Activated naive CD4-positive, alpha-beta T cell treated with anti-CD3 and anti-CD28 coated beads for 36 hours (primary cell): ENCODE measurements around the gene DOCK4. TPM values are rescaled to one million over a fixed set of nuclear protein-coding genes. Genes with fewer than 3 reads are reported as not detected.
A peak's percentile ranks its signal among the peaks of the same experiment; 100 is the strongest.

Source experiments
- CTCF ChIA-PET: fragments of 350-600 bp; sonication (Branson Sonifier 250); formaldehyde crosslinking; loops from one replicate; lab custom pipeline; 2021; ENCODE audit warnings: antibody characterized with exemption; lab: Charles Lee
- DNase-seq: peaks from one replicate; pipeline ENCODE4 v3.0.0-alpha.2; 2020
- H3K27ac Mint-ChIP-seq: one replicate; pipeline ENCODE4 v1.8.0; 2021; ENCODE audit warnings: mild to moderate bottlenecking, mixed read lengths
- H3K27me3 Mint-ChIP-seq: one replicate; pipeline ENCODE4 v1.8.0; 2021; ENCODE audit warnings: low read depth, mixed read lengths
- H3K36me3 Mint-ChIP-seq: one replicate; pipeline ENCODE4 v1.8.0; 2021; ENCODE audit warnings: low read depth, mixed read lengths
- H3K4me1 Mint-ChIP-seq: one replicate; pipeline ENCODE4 v1.8.0; 2021; ENCODE audit warnings: low read depth, mixed read lengths
- H3K4me3 Mint-ChIP-seq: one replicate; pipeline ENCODE4 v1.8.0; 2021; ENCODE audit warnings: mild to moderate bottlenecking, moderate library complexity, mixed read lengths
- H3K9me3 Mint-ChIP-seq: one replicate; pipeline ENCODE4 v1.8.0; 2021; ENCODE audit warnings: mixed read lengths
- intact Hi-C: fragments of 100-400 bp; cut with micrococcal nuclease; formaldehyde crosslinking; loops from one replicate; pipeline ENCODE4 v1.15.1; 2023
- total RNA-seq, 2 experiments: library from RNA; stranded (reverse); gene quantifications; one replicate each; pipeline ENCODE4 v1.2.3, GENCODE V29; 2021

Gene DOCK4
- total RNA-seq, 2 experiments from 2014 or later: 0.43 to 0.62 TPM

DNA sequence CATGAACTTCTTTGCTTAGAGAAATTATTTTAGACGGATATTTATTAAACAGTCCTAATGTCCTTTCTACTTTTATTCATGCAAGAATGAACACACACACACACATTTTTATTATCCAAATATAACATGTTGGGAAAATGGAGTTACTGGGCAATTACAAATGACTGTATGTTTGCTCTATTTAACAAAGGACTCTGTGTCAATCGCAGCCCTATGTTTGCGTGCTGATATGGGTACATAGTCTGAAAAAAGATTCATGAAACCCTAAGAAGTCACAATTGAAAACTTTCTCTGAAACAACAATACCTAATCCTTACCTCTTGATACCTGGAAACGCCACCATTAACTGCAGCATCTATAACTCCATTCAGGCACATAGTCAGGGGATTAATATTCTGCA, 459.2 kb downstream of the DOCK4 start:
- no peaks in the 10 kb centered on the region for H3K9me3 Mint-ChIP-seq
- H3K4me3 Mint-ChIP-seq: no peak overlapping the region
- CTCF ChIA-PET: interaction anchor here (0.6 kb wide), 2 partner anchors 12 to 311 kb away, joined by 4 read pairs; no protein-coding TSS in a partner anchor
- H3K27me3 Mint-ChIP-seq: peaks cover under 1% of the 10 kb centered on the region
- no peaks in the 10 kb centered on the region for H3K36me3 Mint-ChIP-seq
- no peak overlapping the region for H3K27ac Mint-ChIP-seq
- DNase-seq: no peak
- intact Hi-C loops: no loop called here
- no peaks in the 10 kb centered on the region for H3K4me1 Mint-ChIP-seq

DNA sequence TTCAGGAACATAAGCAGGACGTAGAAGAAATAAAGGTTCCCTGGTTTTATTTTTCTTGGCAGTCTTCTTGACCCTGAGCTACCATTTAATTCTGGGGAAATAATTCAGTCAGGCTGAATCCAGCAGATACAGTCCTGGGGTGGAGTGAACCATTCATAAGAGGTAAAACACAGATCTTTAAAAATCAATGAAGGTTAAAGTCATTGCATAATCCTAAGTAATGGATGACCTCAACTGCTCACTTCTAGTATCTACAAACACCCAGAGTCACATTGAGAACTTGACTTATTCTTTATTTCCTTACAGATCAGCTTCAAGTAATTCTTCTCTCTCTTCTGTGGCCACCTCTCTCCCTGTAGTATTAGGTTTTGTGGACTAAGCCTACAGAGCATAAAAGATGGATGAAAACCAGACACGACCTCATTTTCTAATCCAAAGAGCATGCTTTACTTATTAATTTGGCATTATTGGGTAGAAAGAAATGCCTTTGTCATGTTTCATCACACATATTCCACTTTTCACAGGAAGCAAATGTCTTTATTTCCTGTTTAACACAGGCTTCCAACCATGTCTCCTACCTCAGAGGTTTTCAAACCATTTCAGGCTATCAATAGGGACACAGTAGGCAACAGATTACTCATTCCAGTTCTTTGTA, 461.6 kb downstream of the DOCK4 start:
- no peak overlapping the region for H3K4me3 Mint-ChIP-seq
- CTCF ChIA-PET: interaction anchor here (0.9 to 1.2 kb wide), 3 partner anchors 9 to 110 kb away, joined by 3 read pairs; no protein-coding TSS in a partner anchor
- H3K9me3 Mint-ChIP-seq: no peaks in the 10 kb centered on the region
- H3K27me3 Mint-ChIP-seq: peaks cover 2% of the 10 kb centered on the region
- intact Hi-C loops: no loop called here
- no peaks in the 10 kb centered on the region for H3K4me1 Mint-ChIP-seq
- no peak overlapping the region for H3K27ac Mint-ChIP-seq
- H3K36me3 Mint-ChIP-seq: no peaks in the 10 kb centered on the region
- DNase-seq: no peak

- Mint-ChIP-seq H3K27me3 (peaks cover 2% of the 10 kb centered on the region), H3K4me1 (no peaks in the 10 kb centered on the region), H3K27ac (no peak overlapping the region), H3K36me3 (no peaks in the 10 kb centered on the region), H3K9me3 (no peaks in the 10 kb centered on the region), H3K4me3 (no peak overlapping the region)
- CTCF ChIA-PET: interaction anchor here (0.6 to 1.0 kb wide), 5 partner anchors 100 to 1622 kb away, joined by 3 to 5 read pairs (median 5); no protein-coding TSS in a partner anchor
- DNase-seq: no peak
- intact Hi-C loops: no loop called here
These were observed 462.9 kb downstream of the DOCK4 start for GRCh38 chr7:111743244-111743847.

DNA sequence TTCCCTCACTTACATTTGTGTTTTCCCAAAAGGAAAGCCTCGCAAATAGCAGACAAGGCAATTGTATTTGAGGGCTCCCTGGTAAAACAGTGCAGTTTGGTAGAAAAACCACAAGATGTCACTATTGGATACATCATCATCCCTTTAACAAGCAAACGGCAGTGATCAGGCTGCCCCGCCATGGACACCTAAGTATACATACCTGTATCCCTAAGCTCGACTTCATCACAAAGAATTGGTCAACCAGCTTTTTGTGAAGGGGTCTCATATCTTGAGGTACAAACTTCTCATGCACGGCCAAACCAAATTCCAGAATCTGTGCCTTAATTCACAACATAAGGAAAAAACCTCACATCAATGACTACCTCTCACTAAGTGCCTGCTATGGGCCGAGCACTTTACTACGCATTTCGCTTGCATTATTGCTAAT, 464.4 kb downstream of the DOCK4 start:
- CTCF ChIA-PET: interaction anchor here (0.6 to 2.7 kb wide), 15 partner anchors 8 to 1789 kb away, joined by 3 to 18 read pairs (median 4); partner anchors contain the start of gene IMMP2L
- no peak overlapping the region for H3K4me3 Mint-ChIP-seq
- H3K4me1 Mint-ChIP-seq: no peaks in the 10 kb centered on the region
- intact Hi-C loops: loop anchor here (1.0 to 2.0 kb wide), 3 partner anchors 669 to 1679 kb away; no protein-coding TSS in a partner anchor
- peak; percentile 55 for DNase-seq
- H3K27ac Mint-ChIP-seq: no peak overlapping the region
- H3K36me3 Mint-ChIP-seq: no peaks in the 10 kb centered on the region
- H3K27me3 Mint-ChIP-seq: peaks cover 2% of the 10 kb centered on the region
- no peaks in the 10 kb centered on the region for H3K9me3 Mint-ChIP-seq

DNA sequence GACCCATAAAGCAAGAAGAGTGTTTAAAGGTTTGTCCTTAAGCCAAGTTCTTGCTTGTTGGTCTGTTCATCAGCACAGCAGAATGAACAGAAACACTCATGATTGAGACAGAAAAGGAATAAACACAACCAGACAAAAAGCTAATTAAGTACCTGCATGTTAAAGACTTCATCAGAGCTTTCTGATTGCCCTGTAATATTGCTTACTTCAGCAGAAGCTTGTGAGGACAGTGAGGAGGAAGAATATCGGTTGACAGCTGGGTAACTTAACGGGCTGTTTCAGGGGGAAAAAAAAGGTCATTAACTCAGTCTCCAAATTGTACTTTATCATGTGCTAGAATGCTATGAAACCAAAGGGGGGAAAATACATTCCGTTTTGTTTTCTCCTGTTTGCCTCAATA, 465.3 kb downstream of the DOCK4 start:
- intact Hi-C loops: loop anchor here (1.0 to 2.0 kb wide), 2 partner anchors 670 to 755 kb away; no protein-coding TSS in a partner anchor
- H3K27ac Mint-ChIP-seq: no peak overlapping the region
- CTCF ChIA-PET: interaction anchor here (0.6 to 2.7 kb wide), 15 partner anchors 7 to 1788 kb away, joined by 3 to 18 read pairs (median 3); partner anchors contain the start of gene IMMP2L
- H3K4me1 Mint-ChIP-seq: no peaks in the 10 kb centered on the region
- H3K27me3 Mint-ChIP-seq: peaks cover 2% of the 10 kb centered on the region
- H3K4me3 Mint-ChIP-seq: no peak overlapping the region
- no peak for DNase-seq
- no peaks in the 10 kb centered on the region for H3K9me3 Mint-ChIP-seq
- no peaks in the 10 kb centered on the region for H3K36me3 Mint-ChIP-seq

DNA sequence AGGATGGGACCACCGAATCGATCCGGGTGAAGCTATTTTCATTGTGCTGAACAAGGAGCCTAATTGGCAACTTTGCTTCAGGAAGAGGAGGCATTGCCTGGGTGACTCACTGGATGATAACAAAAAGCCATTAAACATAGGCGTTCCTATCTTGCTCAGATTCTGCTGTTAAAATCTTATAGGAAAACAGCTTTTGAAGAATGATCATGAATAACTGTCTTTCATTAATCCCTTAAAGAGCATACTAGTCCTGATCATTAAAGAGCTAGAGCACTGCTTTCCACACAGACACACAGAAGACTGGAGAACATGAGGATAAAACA, 469.7 kb downstream of the DOCK4 start:
- no peak overlapping the region for H3K4me3 Mint-ChIP-seq
- intact Hi-C loops: loop anchor here (5.0 kb wide), 2 partner anchors 94 to 1139 kb away; no protein-coding TSS in a partner anchor

DNA sequence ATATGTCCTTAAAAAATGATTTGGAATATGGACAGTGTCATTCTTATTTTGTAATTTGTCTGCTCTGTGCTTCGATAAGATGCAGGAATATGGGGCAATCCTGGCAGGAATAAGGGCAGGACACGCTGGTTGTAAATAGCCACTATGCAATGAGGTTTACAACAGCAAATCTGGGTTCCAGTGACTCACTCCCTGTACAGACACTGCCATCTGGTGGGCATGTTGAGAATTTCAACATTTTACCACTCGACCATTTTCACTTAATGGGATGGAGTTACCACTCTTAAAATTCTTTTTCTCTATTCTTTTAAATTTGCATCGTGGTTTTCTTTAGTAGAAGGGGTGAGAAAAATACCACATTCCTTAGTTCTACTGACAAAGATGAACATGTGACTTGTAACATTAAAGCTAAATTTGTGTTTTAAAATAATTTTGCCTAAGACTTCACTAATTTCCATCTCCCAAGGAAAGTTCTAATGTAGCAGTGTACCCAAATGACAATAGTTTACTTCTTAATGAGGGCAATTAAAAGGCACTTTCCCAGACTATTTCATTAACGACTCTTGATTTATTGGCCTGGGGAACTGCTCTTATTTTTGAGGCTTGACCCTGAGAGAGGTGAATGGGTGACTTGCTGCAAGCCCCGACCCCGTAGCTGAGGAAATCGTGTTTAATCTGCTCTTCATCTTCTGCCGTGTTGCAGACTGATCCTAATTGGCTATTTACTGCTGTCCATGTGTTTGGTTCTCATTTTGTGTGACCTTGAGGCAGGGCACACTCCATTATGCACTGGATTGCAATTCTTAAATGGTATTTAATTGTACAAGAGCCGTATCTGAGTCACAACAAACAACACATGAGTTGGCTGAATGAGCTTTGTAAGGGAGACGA, 470.3 kb downstream of the DOCK4 start:
- H3K4me1 Mint-ChIP-seq: no peaks in the 10 kb centered on the region
- H3K36me3 Mint-ChIP-seq: no peaks in the 10 kb centered on the region
- DNase-seq: peak; percentile 71
- H3K27ac Mint-ChIP-seq: no peak overlapping the region
- no peaks in the 10 kb centered on the region for H3K9me3 Mint-ChIP-seq
- CTCF ChIA-PET: interaction anchor here (0.5 to 0.6 kb wide), 2 partner anchors 191 to 1951 kb away, joined by 3 to 5 read pairs; no protein-coding TSS in a partner anchor
- intact Hi-C loops: loop anchor here (1.0 to 5.0 kb wide), 5 partner anchors 94 to 1892 kb away; partner anchors contain the start of gene IMMP2L
- H3K27me3 Mint-ChIP-seq: no peaks in the 10 kb centered on the region
- no peak overlapping the region for H3K4me3 Mint-ChIP-seq

More for the DNA sequence above, 469.7 kb downstream of the DOCK4 start:
- no peak overlapping the region for H3K27ac Mint-ChIP-seq
- H3K27me3 Mint-ChIP-seq: no peaks in the 10 kb centered on the region
- CTCF ChIA-PET: interaction anchor here (0.5 to 0.6 kb wide), 2 partner anchors 191 to 1950 kb away, joined by 3 to 5 read pairs; no protein-coding TSS in a partner anchor
- DNase-seq: no peak
- H3K9me3 Mint-ChIP-seq: no peaks in the 10 kb centered on the region
- H3K36me3 Mint-ChIP-seq: no peaks in the 10 kb centered on the region
- H3K4me1 Mint-ChIP-seq: no peaks in the 10 kb centered on the region

DNA sequence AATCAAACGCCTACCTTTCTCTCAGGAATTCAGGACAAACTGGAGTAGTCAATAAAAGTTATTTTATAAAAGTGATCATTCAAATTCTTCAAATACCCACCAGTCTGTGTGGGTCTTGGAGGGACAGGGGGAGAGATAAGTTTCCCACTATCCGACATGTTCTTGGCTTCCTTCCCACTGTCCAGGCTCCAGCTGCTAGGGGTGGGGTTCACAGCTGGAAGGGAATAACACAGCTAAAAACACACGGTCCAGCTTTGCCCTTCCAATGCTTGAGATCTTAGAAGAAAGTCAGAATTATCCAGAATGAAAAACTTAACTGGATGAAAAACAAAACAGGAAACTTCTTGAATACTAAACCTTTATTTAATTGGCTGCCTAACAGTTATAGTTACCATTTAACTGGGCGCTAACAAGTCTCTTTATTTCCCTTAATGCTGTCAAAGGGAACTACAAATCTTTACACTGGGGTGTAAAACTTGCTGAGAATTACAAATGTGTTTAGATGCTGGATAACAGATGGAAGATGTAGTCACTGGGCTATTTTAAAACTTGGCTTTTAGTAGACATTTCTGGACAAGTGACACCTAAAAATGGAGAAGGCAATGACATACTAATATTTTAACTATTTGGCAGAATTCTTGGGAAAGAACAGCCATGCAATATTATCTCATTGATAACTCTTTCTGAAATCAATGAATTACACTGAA, 471.1 kb downstream of the DOCK4 start:
- H3K27me3 Mint-ChIP-seq: no peaks in the 10 kb centered on the region
- H3K4me3 Mint-ChIP-seq: no peak overlapping the region
- H3K36me3 Mint-ChIP-seq: no peaks in the 10 kb centered on the region
- CTCF ChIA-PET: interaction anchor here (0.8 kb wide), 1 partner anchor 9 kb away, joined by 3 read pairs; no protein-coding TSS in a partner anchor
- H3K4me1 Mint-ChIP-seq: no peaks in the 10 kb centered on the region
- H3K27ac Mint-ChIP-seq: no peak overlapping the region
- DNase-seq: no peak
- no peaks in the 10 kb centered on the region for H3K9me3 Mint-ChIP-seq
- intact Hi-C loops: loop anchor here (1.0 to 5.0 kb wide), 6 partner anchors 93 to 1891 kb away; partner anchors contain the start of gene IMMP2L

DNA sequence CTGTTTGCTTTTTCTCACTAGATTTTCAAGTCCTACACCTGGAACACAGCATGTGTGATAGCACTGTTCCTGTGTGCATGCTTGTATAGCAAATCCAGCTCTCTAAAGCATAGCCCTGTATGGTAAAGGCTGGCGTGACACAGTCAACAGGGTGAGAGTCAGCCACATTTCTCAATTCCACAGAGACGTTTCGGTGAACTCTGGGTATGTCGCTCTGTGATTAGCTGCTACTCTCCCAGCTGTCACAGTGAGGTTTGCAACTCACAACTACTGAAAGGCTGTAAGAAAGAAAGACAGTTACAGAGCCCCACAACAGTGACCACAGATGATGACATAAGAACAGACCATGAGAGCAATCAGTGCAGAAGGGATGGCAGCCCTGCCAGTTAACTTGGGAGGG, 473.3 kb downstream of the DOCK4 start:
- Mint-ChIP-seq H3K27ac (no peak overlapping the region), H3K4me1 (no peaks in the 10 kb centered on the region), H3K4me3 (no peak overlapping the region), H3K27me3 (peaks cover 3% of the 10 kb centered on the region), H3K9me3 (no peaks in the 10 kb centered on the region), H3K36me3 (no peaks in the 10 kb centered on the region)
- DNase-seq: no peak
- intact Hi-C loops: loop anchor here (5.0 kb wide), 1 partner anchor 246 kb away; no protein-coding TSS in a partner anchor
- CTCF ChIA-PET: no interaction called here

GRCh38 chr7:111730476-111731300, 475.5 kb downstream of the DOCK4 start:
- CTCF ChIA-PET: interaction anchor here (1.0 to 1.9 kb wide), 4 partner anchors 9 to 632 kb away, joined by 3 to 8 read pairs (median 5); no protein-coding TSS in a partner anchor
- H3K4me3 Mint-ChIP-seq: no peak overlapping the region
- H3K36me3 Mint-ChIP-seq: no peaks in the 10 kb centered on the region
- intact Hi-C loops: loop anchor here (2.0 to 5.0 kb wide), 4 partner anchors 243 to 1640 kb away; partner anchors contain the start of gene LRRN3
- H3K4me1 Mint-ChIP-seq: no peaks in the 10 kb centered on the region
- H3K27ac Mint-ChIP-seq: no peak overlapping the region
- peaks cover 4% of the 10 kb centered on the region for H3K27me3 Mint-ChIP-seq
- H3K9me3 Mint-ChIP-seq: no peaks in the 10 kb centered on the region
- DNase-seq: peak; percentile 12
